DMS53 treated with DMSO at 0.1 percent for 48 hours (cell line): ENCODE measurements around the gene CFLAR.

Experiments
- DNase-seq: peaks from one replicate; lab custom pipeline; 2025; ENCODE audit not compliant: unreplicated experiment; lab: John Stamatoyannopoulos, UW

CFLAR gene

DNA sequence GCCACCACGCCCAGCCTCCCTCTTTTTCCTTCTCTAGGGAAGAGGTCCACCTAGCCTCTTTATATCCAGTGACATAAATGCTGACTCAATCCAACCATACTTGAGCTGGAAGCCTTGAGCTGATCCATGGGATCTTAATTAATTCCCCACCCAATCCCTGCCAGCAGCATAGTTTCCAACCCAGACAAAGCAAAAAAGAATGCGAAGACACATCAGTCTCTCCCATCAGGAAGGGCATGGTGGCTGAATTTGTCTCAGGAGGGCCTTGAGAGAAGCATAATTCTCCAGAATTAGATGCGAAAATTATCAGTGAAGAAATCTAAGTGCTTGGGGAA lies 89.5 kb downstream of the CFLAR start:
- DNase-seq, result no peak

DNA sequence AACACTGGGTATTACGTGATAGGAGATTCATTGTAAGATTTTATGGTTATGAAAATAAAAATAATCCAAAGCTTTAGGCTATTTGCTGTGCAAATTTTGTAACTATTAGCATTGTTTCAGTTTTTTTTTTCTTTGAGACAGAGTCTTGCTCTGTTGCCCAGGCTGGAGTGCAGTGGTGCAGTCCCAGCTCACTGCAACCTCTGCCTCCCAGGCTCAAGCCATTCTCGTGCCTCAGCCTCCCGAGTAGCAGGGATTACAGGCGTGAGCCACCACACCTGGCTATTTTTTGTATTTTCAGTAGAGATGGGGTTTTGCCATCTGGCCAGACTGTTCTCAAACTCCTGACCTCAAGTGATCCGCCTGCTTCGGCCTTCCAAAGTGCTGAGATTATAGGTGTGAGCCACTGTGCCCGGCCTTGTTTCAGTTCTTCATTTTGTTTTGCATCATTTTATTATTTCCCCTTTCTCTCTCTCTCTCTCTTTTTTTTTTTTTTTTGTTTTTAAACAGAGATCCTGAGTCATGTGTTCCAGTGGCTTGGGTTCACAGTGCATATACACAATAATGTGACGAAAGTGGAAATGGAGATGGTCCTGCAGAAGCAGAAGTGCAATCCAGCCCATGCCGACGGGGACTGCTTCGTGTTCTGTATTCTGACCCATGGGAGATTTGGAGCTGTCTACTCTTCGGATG lies 92.7 kb downstream of the CFLAR start:
- no peak for DNase-seq

DNA sequence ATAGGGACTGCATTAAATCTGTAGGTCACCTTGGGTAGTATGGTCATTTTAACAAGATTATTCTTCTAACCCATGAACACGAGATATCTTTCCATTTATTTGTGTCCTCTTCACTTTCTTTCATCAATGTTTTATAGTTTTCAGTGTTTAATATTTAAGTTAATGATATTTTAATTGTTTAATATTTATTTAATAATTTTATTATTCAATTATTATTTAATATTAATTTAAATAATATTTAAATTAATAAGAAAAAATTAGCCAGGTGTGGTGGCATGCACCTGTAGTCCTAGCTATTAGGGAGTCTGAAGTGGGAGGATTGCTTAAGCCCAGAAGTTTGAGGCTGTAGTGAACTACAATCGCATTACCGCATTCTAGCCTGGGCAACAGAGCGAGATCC lies 100.0 kb downstream of the CFLAR start:
- DNase-seq, result no peak

DNA sequence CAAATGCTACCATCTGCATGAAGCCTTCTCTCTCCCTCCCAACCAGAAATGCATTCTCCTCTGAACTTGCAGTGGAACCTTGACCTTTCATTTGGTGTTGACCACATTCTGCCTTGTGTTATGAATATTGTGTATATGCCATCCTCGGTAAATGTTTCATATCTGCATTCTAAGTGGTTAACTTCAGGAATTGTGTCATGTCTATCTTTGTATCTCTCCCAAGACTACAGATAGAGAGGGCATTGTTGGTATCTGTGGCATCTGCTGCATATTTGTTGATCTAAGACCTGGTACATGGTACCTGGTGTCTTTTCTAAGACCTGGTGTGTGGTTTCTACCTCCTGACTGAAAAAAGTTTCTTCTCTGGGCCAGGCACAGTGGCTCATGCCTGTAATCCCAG lies 101.0 kb downstream of the CFLAR start:
- DNase-seq, result no peak

DNA sequence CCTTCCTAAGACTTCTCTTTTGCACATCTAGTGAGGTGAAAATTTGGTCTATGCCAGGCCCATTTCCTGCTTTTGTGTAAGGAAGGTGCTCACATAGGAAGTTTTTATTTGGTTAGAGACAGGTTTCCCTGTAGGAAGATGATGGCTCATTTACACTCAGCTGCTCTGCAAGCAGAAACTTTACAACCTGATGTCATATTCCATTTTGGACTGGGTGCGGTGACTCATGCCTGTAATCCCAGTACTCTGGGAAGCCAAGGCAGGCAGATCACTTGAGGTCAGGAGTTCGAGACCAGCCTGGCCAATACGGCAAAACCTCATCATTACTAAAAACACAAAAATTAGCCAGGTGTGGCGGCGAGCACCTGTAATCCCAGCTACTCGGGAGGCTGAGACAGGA lies 102.8 kb downstream of the CFLAR start:
- peak; percentile 15 for DNase-seq

DNA sequence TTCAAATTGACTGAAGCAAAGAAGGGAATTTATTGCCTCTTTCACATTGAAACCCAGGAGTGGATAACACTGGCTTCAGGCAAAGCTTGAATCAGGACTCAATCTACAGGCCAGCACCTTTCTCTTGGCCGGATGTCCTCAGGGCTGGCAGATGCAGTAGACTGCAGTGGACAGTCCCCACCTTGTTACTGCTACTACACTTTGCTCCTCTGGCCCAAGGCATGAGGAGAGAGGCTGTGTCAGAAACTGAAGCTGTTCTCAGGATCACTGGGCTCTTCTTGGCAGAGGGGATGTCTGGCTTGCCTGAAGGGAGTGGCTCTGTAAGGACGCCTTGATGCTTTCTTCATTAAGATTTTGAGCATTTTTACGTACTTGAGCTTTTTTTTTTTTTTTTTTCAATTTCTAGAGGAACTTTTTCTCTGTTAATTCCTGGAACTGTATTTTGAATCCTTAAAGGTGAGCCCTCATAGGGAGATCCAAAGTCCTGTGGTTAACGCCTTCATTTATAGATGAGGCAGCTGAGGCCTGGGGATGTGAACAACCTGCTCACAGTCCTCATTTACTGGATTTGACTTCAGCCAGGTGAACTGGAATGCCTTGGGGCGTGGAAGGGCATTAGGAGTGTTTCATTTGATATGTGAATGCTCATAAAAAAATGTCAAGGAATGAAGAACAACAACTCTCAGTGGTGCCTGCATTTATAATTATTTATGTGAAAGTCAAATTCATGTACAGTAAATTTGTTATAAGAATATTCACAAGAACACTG lies 103.5 kb downstream of the CFLAR start:
- DNase-seq, result no peak

DNA sequence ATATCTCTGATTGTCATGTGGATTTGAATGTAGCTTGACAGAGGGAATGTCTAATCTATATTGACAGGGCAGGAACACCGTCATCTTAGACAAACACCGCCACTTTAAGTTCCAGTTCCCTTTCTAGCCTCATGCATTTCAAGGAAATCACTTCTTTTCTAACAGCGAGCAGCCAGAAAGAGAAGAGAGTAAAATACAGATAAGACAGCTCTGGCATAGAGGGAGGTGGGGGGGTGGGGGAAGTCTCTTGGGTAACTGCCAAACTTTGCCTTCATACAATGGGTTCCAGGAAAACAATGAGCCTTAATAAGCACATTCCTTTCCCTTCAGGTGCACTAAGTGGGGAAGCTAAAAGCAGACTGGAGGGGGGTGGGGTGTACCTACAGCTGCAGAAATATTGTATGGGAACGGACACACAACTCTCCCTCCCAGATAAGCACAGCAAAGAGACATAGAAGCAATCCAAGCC lies 104.2 kb downstream of the CFLAR start:
- DNase-seq, result no peak

DNA sequence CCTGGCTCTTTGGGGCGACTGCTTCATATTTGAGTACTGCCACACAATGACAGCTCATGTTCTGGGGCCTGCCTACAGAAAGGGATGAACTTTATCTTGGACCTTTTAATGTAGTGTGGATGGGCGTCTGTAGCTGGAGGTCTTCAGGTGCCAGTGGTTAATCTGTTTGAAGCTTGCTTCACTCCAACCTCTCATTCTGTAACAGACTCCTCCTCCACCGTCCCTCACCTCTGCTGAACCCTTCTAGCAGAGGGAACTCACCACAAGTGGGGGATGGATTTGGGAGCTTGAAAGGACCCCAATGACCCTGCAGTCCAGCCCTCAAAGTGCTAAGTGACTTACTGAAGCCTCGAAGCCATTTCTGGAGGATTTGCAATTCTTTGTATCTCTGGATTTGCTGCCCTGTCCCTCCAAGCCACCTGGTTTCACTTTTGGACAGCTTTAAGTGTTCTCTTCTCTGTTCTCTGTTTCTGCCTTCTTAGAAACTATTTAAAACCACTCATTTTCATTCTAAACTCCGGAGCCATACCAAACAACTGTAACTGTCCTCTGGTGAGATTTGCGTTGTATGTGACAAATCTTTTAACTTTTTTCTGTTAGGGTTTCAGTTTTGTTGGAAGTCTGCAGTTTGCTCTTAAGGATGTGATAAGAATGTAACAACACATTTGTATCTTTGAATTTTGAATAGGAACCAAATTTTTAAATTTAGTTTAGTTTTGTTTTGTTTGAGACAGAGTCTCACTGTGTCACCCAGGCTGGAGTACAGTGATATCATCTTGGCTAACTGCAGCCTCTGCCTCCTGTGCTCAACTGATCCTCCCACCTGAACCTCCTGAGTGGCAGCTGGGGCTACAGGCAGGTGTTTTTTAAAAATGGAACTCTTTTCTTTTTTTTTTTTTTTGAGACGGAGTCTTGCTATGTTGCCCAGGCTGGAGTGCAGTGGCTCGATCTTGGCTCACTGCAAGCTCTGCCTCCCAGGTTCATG lies 107.4 kb downstream of the CFLAR start:
- no peak for DNase-seq
